GM23338 (cell line): Measurements from ENCODE around the gene PTBP2.

Experiments
- CREB1 ChIP-seq: fragments of 250-450 bp; sonication (Bioruptor Pico); IDR thresholded peaks from 2 replicates; pipeline ENCODE4 v1.5.0; 2020; ENCODE audit warnings: low read depth, mild to moderate bottlenecking, moderate library complexity
- EZH2 ChIP-seq: fragments of 200-600 bp; sonication (generic); IDR thresholded peaks from one replicate; pipeline ENCODE4 v1.8.0; 2017; ENCODE audit warnings: antibody characterized with exemption, mild to moderate bottlenecking, low read depth; ENCODE audit not compliant: unreplicated experiment
- EZH2phosphoT487 ChIP-seq: fragments of 200-600 bp; sonication (generic); IDR thresholded peaks from one replicate; pipeline ENCODE4 v1.8.1; 2018; ENCODE audit warnings: antibody characterized with exemption; ENCODE audit not compliant: unreplicated experiment
- JUNB ChIP-seq: IDR thresholded peaks from one replicate; pipeline ENCODE4 v1.6.1; 2016; ENCODE audit warnings: antibody characterized with exemption; ENCODE audit not compliant: unreplicated experiment
- NANOG ChIP-seq: IDR thresholded peaks from 2 replicates; pipeline ENCODE4 v1.6.1; 2016; ENCODE audit warnings: antibody characterized with exemption, borderline replicate concordance
- POLR2AphosphoS5 ChIP-seq: IDR thresholded peaks from 2 replicates; pipeline ENCODE4 v1.6.1; 2016; ENCODE audit warnings: antibody characterized with exemption, low read depth
- REST ChIP-seq: IDR thresholded peaks from one replicate; pipeline ENCODE4 v1.6.1; 2018; ENCODE audit warnings: antibody characterized with exemption; ENCODE audit not compliant: unreplicated experiment
- STAT1 ChIP-seq: IDR thresholded peaks from one replicate; pipeline ENCODE4 v1.6.1; 2016; ENCODE audit warnings: antibody characterized with exemption; ENCODE audit not compliant: unreplicated experiment
- ZNF114 ChIP-seq: fragments of 250-450 bp; sonication (Bioruptor Pico); IDR thresholded peaks from 2 replicates; pipeline ENCODE4 v1.5.0; 2020; ENCODE audit warnings: mild to moderate bottlenecking, moderate library complexity
- ZNF331 ChIP-seq: fragments of 250-450 bp; sonication (Bioruptor Pico); IDR thresholded peaks from 2 replicates; pipeline ENCODE4 v1.5.0; 2020; ENCODE audit warnings: low read depth, mild to moderate bottlenecking, moderate library complexity
- TF ChIP-seq, protein P1 (sequence below), 2 experiments: fragments of 200-600 bp in 1 of 2; sonication (generic) in 1 of 2; conservative IDR thresholded peaks; 2 replicates each; pipeline versions ENCODE4 v1.5.1 to v1.6.1; 2016 to 2017; ENCODE audit warnings: antibody characterized with exemption in 2 of 2, low read depth in 2 of 2, mild to moderate bottlenecking in 2 of 2, moderate library complexity in 1 of 2
- TF ChIP-seq, protein P2 (sequence below): IDR thresholded peaks from 2 replicates; pipeline ENCODE4 v1.6.1; 2016; ENCODE audit warnings: antibody characterized with exemption

GRCh38 chr1:96682056-96682455 is 39.5 kb upstream of the PTBP2 start:
- no peak for TF ChIP-seq POLR2AphosphoS5
- TF ChIP-seq, protein P1, sequence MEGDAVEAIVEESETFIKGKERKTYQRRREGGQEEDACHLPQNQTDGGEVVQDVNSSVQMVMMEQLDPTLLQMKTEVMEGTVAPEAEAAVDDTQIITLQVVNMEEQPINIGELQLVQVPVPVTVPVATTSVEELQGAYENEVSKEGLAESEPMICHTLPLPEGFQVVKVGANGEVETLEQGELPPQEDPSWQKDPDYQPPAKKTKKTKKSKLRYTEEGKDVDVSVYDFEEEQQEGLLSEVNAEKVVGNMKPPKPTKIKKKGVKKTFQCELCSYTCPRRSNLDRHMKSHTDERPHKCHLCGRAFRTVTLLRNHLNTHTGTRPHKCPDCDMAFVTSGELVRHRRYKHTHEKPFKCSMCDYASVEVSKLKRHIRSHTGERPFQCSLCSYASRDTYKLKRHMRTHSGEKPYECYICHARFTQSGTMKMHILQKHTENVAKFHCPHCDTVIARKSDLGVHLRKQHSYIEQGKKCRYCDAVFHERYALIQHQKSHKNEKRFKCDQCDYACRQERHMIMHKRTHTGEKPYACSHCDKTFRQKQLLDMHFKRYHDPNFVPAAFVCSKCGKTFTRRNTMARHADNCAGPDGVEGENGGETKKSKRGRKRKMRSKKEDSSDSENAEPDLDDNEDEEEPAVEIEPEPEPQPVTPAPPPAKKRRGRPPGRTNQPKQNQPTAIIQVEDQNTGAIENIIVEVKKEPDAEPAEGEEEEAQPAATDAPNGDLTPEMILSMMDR (conservative IDR thresholded peaks at IDR 0.05; ENCODE audit: low read depth in 2 of 2): no peak
- TF ChIP-seq JUNB: no peak
- no peak for TF ChIP-seq EZH2
- no peak for TF ChIP-seq NANOG
- TF ChIP-seq REST: no peak
- no peak for TF ChIP-seq EZH2phosphoT487
- no peak for TF ChIP-seq ZNF114 (CRISPR knock-in tag)
- no peak for TF ChIP-seq ZNF331 (CRISPR knock-in tag)
- TF ChIP-seq STAT1: no peak
- TF ChIP-seq CREB1 (CRISPR knock-in tag): no peak
- TF ChIP-seq, protein P2, sequence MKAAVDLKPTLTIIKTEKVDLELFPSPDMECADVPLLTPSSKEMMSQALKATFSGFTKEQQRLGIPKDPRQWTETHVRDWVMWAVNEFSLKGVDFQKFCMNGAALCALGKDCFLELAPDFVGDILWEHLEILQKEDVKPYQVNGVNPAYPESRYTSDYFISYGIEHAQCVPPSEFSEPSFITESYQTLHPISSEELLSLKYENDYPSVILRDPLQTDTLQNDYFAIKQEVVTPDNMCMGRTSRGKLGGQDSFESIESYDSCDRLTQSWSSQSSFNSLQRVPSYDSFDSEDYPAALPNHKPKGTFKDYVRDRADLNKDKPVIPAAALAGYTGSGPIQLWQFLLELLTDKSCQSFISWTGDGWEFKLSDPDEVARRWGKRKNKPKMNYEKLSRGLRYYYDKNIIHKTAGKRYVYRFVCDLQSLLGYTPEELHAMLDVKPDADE: no peak
